ENCODE measurements around the gene NKD2.

Gene NKD2

DNA sequence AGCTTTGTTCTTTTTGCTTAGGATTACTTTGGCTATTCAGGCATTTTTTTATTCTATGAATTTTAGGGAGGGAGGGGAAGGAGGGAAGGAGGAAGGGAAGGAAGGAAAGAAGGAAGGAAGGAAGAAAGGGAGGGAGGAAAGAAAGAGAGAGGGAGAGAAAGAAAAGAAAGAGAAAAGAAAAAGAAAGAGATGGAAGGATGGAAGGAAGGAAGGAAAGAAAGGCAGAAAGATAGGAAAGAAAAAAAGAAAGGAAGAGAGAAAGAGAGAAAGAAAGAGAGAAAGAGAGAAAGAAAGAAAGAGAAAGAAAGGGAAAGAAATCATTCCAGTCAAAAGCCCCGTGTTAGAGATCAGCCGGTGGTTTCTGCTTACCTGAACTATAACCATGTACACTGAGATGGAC, 20.8 kb upstream of the NKD2 start:
- TF ChIP-seq FOXP2 (optimal IDR thresholded peaks at IDR 0.05; ENCODE audit: borderline replicate concordance, extremely low read depth, extremely low read length, insufficient read depth), result no peak

- no peak for TF ChIP-seq SIN3A (IDR thresholded peaks at IDR 0.05; ENCODE audit: borderline replicate concordance, insufficient read depth, low read length)
- TF ChIP-seq TAF1 (IDR thresholded peaks at IDR 0.05; ENCODE audit: borderline replicate concordance, insufficient read depth, low read length), result no peak
- TF ChIP-seq FOXP2 (optimal IDR thresholded peaks at IDR 0.05; ENCODE audit: borderline replicate concordance, extremely low read depth, extremely low read length, insufficient read depth), result no peak
- no peak for TF ChIP-seq POLR2AphosphoS5 (IDR thresholded peaks at IDR 0.05; ENCODE audit: low read depth, low read length)
- no peak for TF ChIP-seq REST (IDR thresholded peaks at IDR 0.05; ENCODE audit: insufficient read depth in 1 of 2, low read depth in 2 of 2, low read length in 2 of 2)
Observed at GRCh38 chr5:988322-988721, 20.3 kb upstream of the NKD2 start.

- TF ChIP-seq FOXP2 (optimal IDR thresholded peaks at IDR 0.05; ENCODE audit: borderline replicate concordance, extremely low read depth, extremely low read length, insufficient read depth), result peak; percentile 65
- no peak for TF ChIP-seq SIN3A (IDR thresholded peaks at IDR 0.05; ENCODE audit: borderline replicate concordance, insufficient read depth, low read length)
- TF ChIP-seq POLR2AphosphoS5 (IDR thresholded peaks at IDR 0.05; ENCODE audit: low read depth, low read length), result no peak
Observed at GRCh38 chr5:989961-990530, 18.6 kb upstream of the NKD2 start.

DNA sequence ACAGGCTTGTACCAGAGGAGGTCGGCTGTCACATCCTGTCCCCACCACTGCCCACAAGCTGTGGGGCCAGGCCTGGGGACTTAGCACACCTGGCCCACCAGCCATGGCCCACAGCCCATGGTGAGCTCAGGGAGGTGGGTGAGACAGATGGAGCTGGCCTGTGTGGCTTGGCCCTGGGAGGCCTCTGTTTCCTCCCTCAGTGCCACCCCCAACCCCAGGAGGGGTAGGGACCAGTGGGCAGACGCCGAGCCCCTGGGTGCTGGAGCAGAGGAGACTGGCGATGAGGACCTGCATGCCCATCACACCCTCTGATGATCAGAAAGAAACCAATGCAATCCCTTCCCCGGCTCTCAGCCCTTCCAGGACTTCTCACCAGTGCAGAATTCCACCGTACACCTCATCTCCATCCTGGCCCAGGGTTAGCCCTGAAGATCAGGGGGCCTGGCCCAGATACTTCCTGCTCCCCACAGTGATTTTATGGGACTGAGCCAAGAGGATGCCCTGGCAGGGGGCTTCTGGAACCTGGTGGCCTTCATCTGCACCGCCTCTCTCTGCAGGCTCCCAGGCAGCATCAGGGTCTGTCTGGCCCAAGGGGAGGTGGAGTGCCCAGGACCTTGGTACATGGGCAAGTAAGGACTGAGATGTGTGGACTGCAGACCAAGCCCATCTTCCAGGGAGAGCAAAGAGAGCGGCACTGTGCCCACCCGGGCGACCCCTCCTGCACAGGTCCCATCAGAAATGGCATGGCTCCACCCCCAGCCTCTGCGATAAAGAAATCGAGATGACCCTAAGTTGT, 16.9 kb upstream of the NKD2 start:
- no peak for TF ChIP-seq TAF1 (IDR thresholded peaks at IDR 0.05; ENCODE audit: borderline replicate concordance, insufficient read depth, low read length)
- no peak for TF ChIP-seq SIN3A (IDR thresholded peaks at IDR 0.05; ENCODE audit: borderline replicate concordance, insufficient read depth, low read length)
- no peak for TF ChIP-seq FOXP2 (optimal IDR thresholded peaks at IDR 0.05; ENCODE audit: borderline replicate concordance, extremely low read depth, extremely low read length, insufficient read depth)
- TF ChIP-seq POLR2AphosphoS5 (IDR thresholded peaks at IDR 0.05; ENCODE audit: low read depth, low read length), result no peak
- TF ChIP-seq REST (IDR thresholded peaks at IDR 0.05; ENCODE audit: insufficient read depth in 1 of 2, low read depth in 2 of 2, low read length in 2 of 2), result no peak

- TF ChIP-seq FOXP2 (optimal IDR thresholded peaks at IDR 0.05; ENCODE audit: borderline replicate concordance, extremely low read depth, extremely low read length, insufficient read depth) (no peak), POLR2AphosphoS5 (IDR thresholded peaks at IDR 0.05; ENCODE audit: low read depth, low read length) (no peak), REST (IDR thresholded peaks at IDR 0.05; ENCODE audit: insufficient read depth in 1 of 2, low read depth in 2 of 2, low read length in 2 of 2) (no peak), SIN3A (IDR thresholded peaks at IDR 0.05; ENCODE audit: borderline replicate concordance, insufficient read depth, low read length) (no peak), TAF1 (IDR thresholded peaks at IDR 0.05; ENCODE audit: borderline replicate concordance, insufficient read depth, low read length) (no peak)
Observed at GRCh38 chr5:994272-994607, 14.4 kb upstream of the NKD2 start.

DNA sequence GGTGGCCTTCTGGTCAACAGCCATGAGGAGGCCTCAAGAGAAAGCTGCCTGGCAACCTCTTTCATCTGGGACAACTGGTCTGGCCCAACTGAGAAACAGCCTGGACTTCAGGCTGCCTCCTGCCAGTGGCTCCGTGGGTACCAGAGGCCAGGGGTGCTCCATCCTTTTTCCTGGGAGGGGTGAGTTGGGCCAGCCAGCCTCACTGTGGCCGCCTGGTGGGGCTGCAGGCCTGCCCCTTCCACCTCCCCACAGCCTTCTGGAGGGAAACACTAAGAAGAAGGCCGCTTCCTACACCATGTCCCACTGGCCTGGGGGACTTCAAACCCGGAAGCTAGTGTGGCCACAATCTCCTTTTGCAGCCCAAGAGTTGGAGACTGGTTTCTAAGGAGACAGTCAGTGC, 13.8 kb upstream of the NKD2 start:
- TF ChIP-seq POLR2AphosphoS5 (IDR thresholded peaks at IDR 0.05; ENCODE audit: low read depth, low read length), result no peak
- TF ChIP-seq REST (IDR thresholded peaks at IDR 0.05; ENCODE audit: insufficient read depth in 1 of 2, low read depth in 2 of 2, low read length in 2 of 2), result no peak
- no peak for TF ChIP-seq SIN3A (IDR thresholded peaks at IDR 0.05; ENCODE audit: borderline replicate concordance, insufficient read depth, low read length)
- TF ChIP-seq TAF1 (IDR thresholded peaks at IDR 0.05; ENCODE audit: borderline replicate concordance, insufficient read depth, low read length), result no peak
- TF ChIP-seq FOXP2 (optimal IDR thresholded peaks at IDR 0.05; ENCODE audit: borderline replicate concordance, extremely low read depth, extremely low read length, insufficient read depth), result no peak

Measured in PFSK-1 (cell line).